ENCODE data around the gene VSX1.

VSX1 gene

DNA sequence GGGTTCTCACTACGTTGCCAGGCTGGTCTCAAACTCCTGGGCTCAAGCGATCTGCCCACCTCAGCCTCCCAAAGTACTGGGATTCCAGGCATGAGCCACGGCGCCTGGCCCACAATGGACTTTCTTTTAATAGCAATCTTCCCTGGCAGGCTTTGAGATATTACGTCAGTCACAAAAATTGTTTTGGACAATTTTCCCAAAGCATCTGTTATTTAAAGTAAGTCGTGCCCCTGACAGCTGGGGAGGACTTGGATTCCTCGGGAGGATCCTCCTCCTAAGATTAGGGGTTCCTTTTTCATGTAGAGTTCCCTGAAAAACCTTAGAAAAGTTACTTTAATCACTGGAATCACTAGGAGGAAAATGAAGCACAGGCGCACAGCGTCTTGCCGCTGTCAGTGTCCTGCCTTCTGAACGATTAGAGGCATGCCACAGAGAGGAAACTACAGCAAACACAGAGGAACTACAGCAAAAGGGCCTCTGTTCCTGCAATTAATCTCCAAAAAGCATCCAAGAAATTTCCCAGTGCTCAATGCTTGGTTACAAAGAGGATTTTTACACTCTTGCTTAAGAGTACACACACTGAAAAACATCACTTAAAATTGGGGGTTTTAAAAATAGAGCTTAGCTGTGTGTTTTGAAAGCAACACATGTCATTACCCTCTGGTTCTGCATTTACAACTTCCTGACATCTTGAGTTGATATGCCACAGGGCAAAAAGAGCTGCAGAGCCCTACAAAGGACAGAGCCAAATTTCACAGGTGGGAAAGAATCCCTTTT lies 28.5 kb downstream of the VSX1 start:
- CTCF ChIA-PET, result no interaction called here
- H3K4me1 ChIP-seq (ENCODE audit: control insufficient read depth, insufficient read depth, low read length), result peaks cover 6% of the 10 kb centered on the region
- no peak overlapping the region for H3K4me3 ChIP-seq (ENCODE audit: low read depth, low read length)
- POLR2A ChIA-PET, result no interaction called here
- no peaks in the 10 kb centered on the region for H3K36me3 ChIP-seq (ENCODE audit: control insufficient read depth in 2 of 2, insufficient read depth in 1 of 2, low read length in 2 of 2)
- no peak overlapping the region for H3K27ac ChIP-seq (ENCODE audit: extremely low read depth, low read depth, low read length)
- no peak for TF ChIP-seq GFI1B (tag by site-specific recombination; IDR thresholded peaks at IDR 0.05)
- TF ChIP-seq ZNF530 (tag by site-specific recombination; IDR thresholded peaks at IDR 0.05; ENCODE audit: low read depth), result no peak
- H3K9me3 ChIP-seq (ENCODE audit: control insufficient read depth, insufficient read depth, low read depth, low read length), result no peaks in the 10 kb centered on the region

DNA sequence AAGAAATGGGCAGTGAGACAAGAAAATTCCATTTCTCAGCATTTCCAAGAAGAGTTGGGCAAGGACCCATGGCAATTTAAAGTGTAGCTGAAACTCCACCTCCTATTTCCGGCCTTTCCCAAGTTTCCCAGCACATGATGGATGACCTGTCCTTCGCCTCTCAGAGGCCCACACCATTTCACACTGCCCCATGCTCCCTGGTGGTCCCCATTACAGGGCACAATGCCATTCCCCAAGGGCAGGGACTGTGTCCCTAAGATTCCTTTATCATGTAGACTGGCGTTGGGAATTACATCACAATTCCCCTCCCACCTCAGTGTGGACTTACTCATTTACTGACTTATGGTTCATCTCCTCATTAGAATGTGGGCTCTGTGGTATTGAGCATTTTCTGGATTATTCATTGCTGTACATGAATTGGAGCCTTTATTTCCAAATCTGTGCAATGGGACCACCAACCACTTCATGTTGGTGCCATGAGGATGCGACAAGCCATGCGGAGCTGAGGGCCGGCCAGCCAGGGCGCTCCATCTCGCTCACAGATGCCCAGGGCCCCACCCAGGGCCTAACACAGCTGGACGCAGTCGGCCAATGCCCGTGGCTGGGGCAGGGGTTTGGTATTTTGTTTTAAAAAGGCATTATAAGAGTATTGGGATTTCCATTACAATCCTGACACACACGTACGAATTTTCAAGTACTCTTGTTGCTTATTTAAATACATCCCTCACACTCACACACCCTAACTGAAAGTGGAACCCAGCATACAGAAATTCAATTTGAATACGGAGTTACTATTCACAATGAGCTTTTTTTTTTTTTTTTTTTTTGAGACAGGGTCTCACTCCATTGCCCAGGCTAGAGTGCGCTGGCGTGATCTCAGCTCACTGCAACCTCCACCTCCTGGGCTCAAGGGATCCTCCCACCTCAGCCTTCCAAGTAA lies 29.4 kb downstream of the VSX1 start:
- H3K4me1 ChIP-seq (ENCODE audit: control insufficient read depth, insufficient read depth, low read length), result peaks cover 6% of the 10 kb centered on the region
- no peaks in the 10 kb centered on the region for H3K9me3 ChIP-seq (ENCODE audit: control insufficient read depth, insufficient read depth, low read depth, low read length)
- no peak overlapping the region for H3K27ac ChIP-seq (ENCODE audit: extremely low read depth, low read depth, low read length)
- H3K36me3 ChIP-seq (ENCODE audit: control insufficient read depth in 2 of 2, insufficient read depth in 1 of 2, low read length in 2 of 2), result peaks cover 0 to under 1% of the 10 kb centered on the region in 2 experiments; a peak in 1 of 3 replicates
- TF ChIP-seq SALL2 (tag by site-specific recombination; IDR thresholded peaks at IDR 0.05; ENCODE audit: borderline replicate concordance), result no peak
- TF ChIP-seq, protein P1, sequence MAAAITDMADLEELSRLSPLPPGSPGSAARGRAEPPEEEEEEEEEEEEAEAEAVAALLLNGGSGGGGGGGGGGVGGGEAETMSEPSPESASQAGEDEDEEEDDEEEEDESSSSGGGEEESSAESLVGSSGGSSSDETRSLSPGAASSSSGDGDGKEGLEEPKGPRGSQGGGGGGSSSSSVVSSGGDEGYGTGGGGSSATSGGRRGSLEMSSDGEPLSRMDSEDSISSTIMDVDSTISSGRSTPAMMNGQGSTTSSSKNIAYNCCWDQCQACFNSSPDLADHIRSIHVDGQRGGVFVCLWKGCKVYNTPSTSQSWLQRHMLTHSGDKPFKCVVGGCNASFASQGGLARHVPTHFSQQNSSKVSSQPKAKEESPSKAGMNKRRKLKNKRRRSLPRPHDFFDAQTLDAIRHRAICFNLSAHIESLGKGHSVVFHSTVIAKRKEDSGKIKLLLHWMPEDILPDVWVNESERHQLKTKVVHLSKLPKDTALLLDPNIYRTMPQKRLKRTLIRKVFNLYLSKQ (tag by site-specific recombination; IDR thresholded peaks at IDR 0.05; ENCODE audit: borderline replicate concordance), result no peak
- TF ChIP-seq, protein P2, sequence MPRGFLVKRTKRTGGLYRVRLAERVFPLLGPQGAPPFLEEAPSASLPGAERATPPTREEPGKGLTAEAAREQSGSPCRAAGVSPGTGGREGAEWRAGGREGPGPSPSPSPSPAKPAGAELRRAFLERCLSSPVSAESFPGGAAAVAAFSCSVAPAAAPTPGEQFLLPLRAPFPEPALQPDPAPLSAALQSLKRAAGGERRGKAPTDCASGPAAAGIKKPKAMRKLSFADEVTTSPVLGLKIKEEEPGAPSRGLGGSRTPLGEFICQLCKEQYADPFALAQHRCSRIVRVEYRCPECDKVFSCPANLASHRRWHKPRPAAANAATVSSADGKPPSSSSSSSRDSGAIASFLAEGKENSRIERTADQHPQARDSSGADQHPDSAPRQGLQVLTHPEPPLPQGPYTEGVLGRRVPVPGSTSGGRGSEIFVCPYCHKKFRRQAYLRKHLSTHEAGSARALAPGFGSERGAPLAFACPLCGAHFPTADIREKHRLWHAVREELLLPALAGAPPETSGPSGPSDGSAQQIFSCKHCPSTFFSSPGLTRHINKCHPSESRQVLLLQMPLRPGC (tag by site-specific recombination; IDR thresholded peaks at IDR 0.05), result no peak
- TF ChIP-seq ZNF701 (tag by site-specific recombination; IDR thresholded peaks at IDR 0.05), result no peak
- TF ChIP-seq MEIS1 (CRISPR knock-in tag; IDR thresholded peaks at IDR 0.05; ENCODE audit: borderline replicate concordance), result no peak
- TF ChIP-seq ZNF133 (tag by site-specific recombination; IDR thresholded peaks at IDR 0.05), result no peak
- TF ChIP-seq YY2 (tag by site-specific recombination; IDR thresholded peaks at IDR 0.05), result no peak
- TF ChIP-seq, protein P3, sequence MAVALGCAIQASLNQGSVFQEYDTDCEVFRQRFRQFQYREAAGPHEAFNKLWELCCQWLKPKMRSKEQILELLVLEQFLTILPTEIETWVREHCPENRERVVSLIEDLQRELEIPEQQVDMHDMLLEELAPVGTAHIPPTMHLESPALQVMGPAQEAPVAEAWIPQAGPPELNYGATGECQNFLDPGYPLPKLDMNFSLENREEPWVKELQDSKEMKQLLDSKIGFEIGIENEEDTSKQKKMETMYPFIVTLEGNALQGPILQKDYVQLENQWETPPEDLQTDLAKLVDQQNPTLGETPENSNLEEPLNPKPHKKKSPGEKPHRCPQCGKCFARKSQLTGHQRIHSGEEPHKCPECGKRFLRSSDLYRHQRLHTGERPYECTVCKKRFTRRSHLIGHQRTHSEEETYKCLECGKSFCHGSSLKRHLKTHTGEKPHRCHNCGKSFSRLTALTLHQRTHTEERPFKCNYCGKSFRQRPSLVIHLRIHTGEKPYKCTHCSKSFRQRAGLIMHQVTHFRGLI (tag by site-specific recombination; IDR thresholded peaks at IDR 0.05), result no peak
- TF ChIP-seq ZNF792 (tag by site-specific recombination; IDR thresholded peaks at IDR 0.05), result no peak
- TF ChIP-seq ZNF174 (tag by site-specific recombination; IDR thresholded peaks at IDR 0.05), result no peak
- TF ChIP-seq, protein P4, sequence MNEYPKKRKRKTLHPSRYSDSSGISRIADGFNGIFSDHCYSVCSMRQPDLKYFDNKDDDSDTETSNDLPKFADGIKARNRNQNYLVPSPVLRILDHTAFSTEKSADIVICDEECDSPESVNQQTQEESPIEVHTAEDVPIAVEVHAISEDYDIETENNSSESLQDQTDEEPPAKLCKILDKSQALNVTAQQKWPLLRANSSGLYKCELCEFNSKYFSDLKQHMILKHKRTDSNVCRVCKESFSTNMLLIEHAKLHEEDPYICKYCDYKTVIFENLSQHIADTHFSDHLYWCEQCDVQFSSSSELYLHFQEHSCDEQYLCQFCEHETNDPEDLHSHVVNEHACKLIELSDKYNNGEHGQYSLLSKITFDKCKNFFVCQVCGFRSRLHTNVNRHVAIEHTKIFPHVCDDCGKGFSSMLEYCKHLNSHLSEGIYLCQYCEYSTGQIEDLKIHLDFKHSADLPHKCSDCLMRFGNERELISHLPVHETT (tag by site-specific recombination; IDR thresholded peaks at IDR 0.05), result no peak
- CTCF ChIA-PET, result no interaction called here
- POLR2A ChIA-PET, result no interaction called here
- H3K4me3 ChIP-seq (ENCODE audit: low read depth, low read length), result no peak overlapping the region

All from HEK293 (cell line).